ENCODE measurements around the gene SMIM29.

The SMIM29 gene

GRCh38 chr6:34229877-34230276, 18.9 kb downstream of the SMIM29 start:
- H3K27me3 ChIP-seq (ENCODE audit: insufficient read depth, poor library complexity, severe bottlenecking), result no peaks in the 10 kb centered on the region
- TF ChIP-seq CTCF (IDR thresholded peaks at IDR 0.05; ENCODE audit: poor library complexity, severe bottlenecking), result no peak
- no peak overlapping the region for H3K27ac ChIP-seq (ENCODE audit: poor library complexity, severe bottlenecking)
- no peak for ATAC-seq (ENCODE audit: low read depth)
- no peaks in the 10 kb centered on the region for H3K9me3 ChIP-seq (ENCODE audit: severe bottlenecking)
- H3K4me1 ChIP-seq (ENCODE audit: insufficient read depth, poor library complexity, severe bottlenecking), result peaks cover 7% of the 10 kb centered on the region
- H3K4me3 ChIP-seq (ENCODE audit: severe bottlenecking), result no peak overlapping the region
- no peaks in the 10 kb centered on the region for H3K36me3 ChIP-seq (ENCODE audit: low read depth)
- no peak for DNase-seq (ENCODE audit: low spot score)

GRCh38 chr6:34227761-34228421, 20.9 kb downstream of the SMIM29 start:
- H3K9me3 ChIP-seq (ENCODE audit: severe bottlenecking), result no peaks in the 10 kb centered on the region
- DNase-seq (ENCODE audit: low spot score) (no peak), ATAC-seq (ENCODE audit: low read depth) (peak; percentile 28; the same call in 2 of the 3 replicates)
- H3K4me3 ChIP-seq (ENCODE audit: severe bottlenecking), result no peak overlapping the region
- peak overlapping the region; percentile 28 for H3K27ac ChIP-seq (ENCODE audit: poor library complexity, severe bottlenecking)
- no peak for TF ChIP-seq CTCF (IDR thresholded peaks at IDR 0.05; ENCODE audit: poor library complexity, severe bottlenecking)
- H3K4me1 ChIP-seq (ENCODE audit: insufficient read depth, poor library complexity, severe bottlenecking), result peaks cover 16% of the 10 kb centered on the region
- H3K36me3 ChIP-seq (ENCODE audit: low read depth), result no peaks in the 10 kb centered on the region
- H3K27me3 ChIP-seq (ENCODE audit: insufficient read depth, poor library complexity, severe bottlenecking), result no peaks in the 10 kb centered on the region

- no peak for TF ChIP-seq CTCF (IDR thresholded peaks at IDR 0.05; ENCODE audit: poor library complexity, severe bottlenecking)
- H3K9me3 ChIP-seq (ENCODE audit: severe bottlenecking), result no peaks in the 10 kb centered on the region
- H3K27ac ChIP-seq (ENCODE audit: poor library complexity, severe bottlenecking), result no peak overlapping the region
Measured at GRCh38 chr6:34226731-34227586, 21.8 kb downstream of the SMIM29 start.

GRCh38 chr6:34226066-34226465, 22.7 kb downstream of the SMIM29 start:
- no peak overlapping the region for H3K4me3 ChIP-seq (ENCODE audit: severe bottlenecking)
- peaks cover 16% of the 10 kb centered on the region for H3K4me1 ChIP-seq (ENCODE audit: insufficient read depth, poor library complexity, severe bottlenecking)
- no peak overlapping the region for H3K27ac ChIP-seq (ENCODE audit: poor library complexity, severe bottlenecking)
- no peak for ATAC-seq (ENCODE audit: low read depth)
- H3K27me3 ChIP-seq (ENCODE audit: insufficient read depth, poor library complexity, severe bottlenecking), result no peaks in the 10 kb centered on the region
- H3K36me3 ChIP-seq (ENCODE audit: low read depth), result no peaks in the 10 kb centered on the region
- H3K9me3 ChIP-seq (ENCODE audit: severe bottlenecking), result no peaks in the 10 kb centered on the region
- no peak for DNase-seq (ENCODE audit: low spot score)
- no peak for TF ChIP-seq CTCF (IDR thresholded peaks at IDR 0.05; ENCODE audit: poor library complexity, severe bottlenecking)

More at GRCh38 chr6:34226731-34227586, 21.8 kb downstream of the SMIM29 start:
- H3K36me3 ChIP-seq (ENCODE audit: low read depth), result no peaks in the 10 kb centered on the region
- peaks cover 16% of the 10 kb centered on the region for H3K4me1 ChIP-seq (ENCODE audit: insufficient read depth, poor library complexity, severe bottlenecking)
- no peaks in the 10 kb centered on the region for H3K27me3 ChIP-seq (ENCODE audit: insufficient read depth, poor library complexity, severe bottlenecking)
- H3K4me3 ChIP-seq (ENCODE audit: severe bottlenecking), result no peak overlapping the region
- ATAC-seq (ENCODE audit: low read depth) (no peak), DNase-seq (ENCODE audit: low spot score) (no peak)

All from RWPE2 (cell line).